Measurements from ENCODE around the gene GCNT1.

GCNT1 gene

GRCh38 chr9:76534026-76534425 is 75.0 kb downstream of the GCNT1 start:
- no peak for DNase-seq (ENCODE audit: low read depth)

GRCh38 chr9:76537150-76537646 is 78.2 kb downstream of the GCNT1 start:
- DNase-seq (ENCODE audit: low read depth), result no peak

- DNase-seq (ENCODE audit: low read depth), result no peak
Measured at GRCh38 chr9:76539180-76539579, 80.2 kb downstream of the GCNT1 start.

GRCh38 chr9:76542360-76542759 is 83.4 kb downstream of the GCNT1 start:
- DNase-seq (ENCODE audit: low read depth), result no peak

- no peak for DNase-seq (ENCODE audit: low read depth)
Measured at GRCh38 chr9:76545191-76545590, 86.2 kb downstream of the GCNT1 start.

- no peak for DNase-seq (ENCODE audit: low read depth)
Measured at GRCh38 chr9:76552181-76552580, 93.2 kb downstream of the GCNT1 start.

- DNase-seq (ENCODE audit: low read depth), result no peak
Measured at GRCh38 chr9:76552751-76553455, 93.9 kb downstream of the GCNT1 start.

- no peak for DNase-seq (ENCODE audit: low read depth)
Measured at GRCh38 chr9:76553680-76554079, 94.7 kb downstream of the GCNT1 start.
